Measurements from ENCODE around the gene CATSPERD. TPM values are rescaled to one million over a fixed set of nuclear protein-coding genes. Genes with fewer than 3 reads are reported as not detected.
"Not testable (repeated sequence)": the region's sequence is repeated elsewhere in the genome, so short reads cannot be mapped to it uniquely, and the experiment has no call there.

CATSPERD gene
- total RNA-seq, 2 experiments from 2014 or later: not detected

DNA sequence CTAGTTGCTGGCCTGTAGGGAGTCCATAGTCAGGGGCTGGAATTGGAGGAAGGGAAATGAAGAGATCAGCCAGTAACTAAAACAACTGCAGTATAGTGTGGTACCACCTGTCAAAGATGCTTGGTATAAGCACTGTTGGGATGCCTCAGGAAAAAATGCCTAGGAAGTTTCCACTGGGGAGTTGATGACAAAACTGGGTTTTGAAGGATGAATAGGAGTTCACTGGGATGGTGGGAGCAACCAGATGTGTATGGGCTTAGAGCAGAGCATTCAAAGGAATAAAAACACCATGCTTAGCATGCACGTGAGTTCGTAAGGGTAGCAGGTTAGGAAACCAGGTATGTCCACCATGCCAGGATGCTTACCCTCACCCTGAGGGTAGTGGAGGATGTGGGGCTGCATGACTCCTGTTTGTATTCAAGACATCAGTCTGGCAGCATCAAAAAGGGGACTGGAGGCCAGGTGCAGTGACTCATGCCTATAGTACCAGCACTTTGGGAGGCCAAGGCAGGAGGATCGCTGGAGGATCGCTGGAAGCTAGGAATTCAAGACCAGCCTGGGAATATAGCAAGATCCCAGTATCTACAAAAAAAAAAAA lies 7.1 kb downstream of the CATSPERD start:
- H3K4me3 ChIP-seq (ENCODE audit: low read length): no peak overlapping the region
- no peak for ATAC-seq (ENCODE audit: poor library complexity)
- POLR2A ChIA-PET: no interaction called here

DNA sequence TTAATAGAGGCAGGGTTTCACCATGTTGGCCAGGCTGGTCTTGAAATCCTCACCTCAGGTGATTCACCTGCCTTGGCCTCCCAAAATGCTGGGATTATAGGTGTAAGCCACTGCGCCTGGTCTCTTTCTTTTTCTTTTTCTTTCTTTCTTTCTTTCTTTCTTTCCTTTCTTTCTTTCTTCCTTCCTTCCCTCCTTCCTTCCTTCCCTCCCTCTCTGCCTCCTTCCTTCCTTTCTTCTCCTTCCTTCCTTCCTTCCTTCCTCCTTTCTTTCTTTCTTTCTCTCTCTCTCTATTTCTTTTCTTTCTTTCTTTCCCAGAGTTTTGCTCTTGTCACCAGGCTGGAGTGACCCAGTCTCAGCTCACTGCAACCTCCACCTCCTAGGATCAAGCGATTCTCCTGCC lies 12.7 kb downstream of the CATSPERD start:
- H3K4me1 Mint-ChIP-seq (ENCODE audit: low read depth); H3K9me3 Mint-ChIP-seq; H3K27me3 ChIP-seq (ENCODE audit: control insufficient read depth in 1 of 2, insufficient read depth in 2 of 2, low read length in 2 of 2); ATAC-seq (ENCODE audit: poor library complexity); H3K4me3 Mint-ChIP-seq; H3K27me3 Mint-ChIP-seq; DNase-seq; H3K4me3 ChIP-seq (ENCODE audit: low read length); H3K27ac ChIP-seq (ENCODE audit: low read depth in 1 of 2, low read length in 2 of 2); H3K9me3 ChIP-seq (ENCODE audit: control insufficient read depth in 1 of 2, insufficient read depth in 1 of 2, low read length in 2 of 2); POLR2A ChIA-PET; H3K36me3 Mint-ChIP-seq (ENCODE audit: low read depth); H3K36me3 ChIP-seq (ENCODE audit: insufficient read depth, low read length); H3K4me1 ChIP-seq (ENCODE audit: insufficient read depth, low read length); H3K27ac Mint-ChIP-seq; intact Hi-C loops (cut with DNase I, micrococcal nuclease): not testable (repeated sequence)
- CTCF ChIA-PET: interaction anchor here (0.6 kb wide), 1 partner anchor 1775 kb away, joined by 4 read pairs; no protein-coding TSS in a partner anchor

More for the DNA sequence above, 7.1 kb downstream of the CATSPERD start:
- no peak overlapping the region for H3K27ac Mint-ChIP-seq
- no peaks in the 10 kb centered on the region for H3K9me3 ChIP-seq (ENCODE audit: control insufficient read depth in 1 of 2, insufficient read depth in 1 of 2, low read length in 2 of 2)
- H3K27me3 ChIP-seq (ENCODE audit: control insufficient read depth in 1 of 2, insufficient read depth in 2 of 2, low read length in 2 of 2): no peaks in the 10 kb centered on the region
- H3K36me3 Mint-ChIP-seq (ENCODE audit: low read depth): no peaks in the 10 kb centered on the region
- H3K4me1 ChIP-seq (ENCODE audit: insufficient read depth, low read length): no peaks in the 10 kb centered on the region
- no peaks in the 10 kb centered on the region for H3K9me3 Mint-ChIP-seq
- no peak for DNase-seq
- H3K36me3 ChIP-seq (ENCODE audit: insufficient read depth, low read length): no peaks in the 10 kb centered on the region
- intact Hi-C loops (cut with DNase I, micrococcal nuclease): no loop called here
- CTCF ChIA-PET: no interaction called here
- H3K4me3 Mint-ChIP-seq: no peak overlapping the region
- peaks cover 8% of the 10 kb centered on the region for H3K27me3 Mint-ChIP-seq
- no peak overlapping the region for H3K27ac ChIP-seq (ENCODE audit: low read depth in 1 of 2, low read length in 2 of 2)
- TF ChIP-seq, protein P1, sequence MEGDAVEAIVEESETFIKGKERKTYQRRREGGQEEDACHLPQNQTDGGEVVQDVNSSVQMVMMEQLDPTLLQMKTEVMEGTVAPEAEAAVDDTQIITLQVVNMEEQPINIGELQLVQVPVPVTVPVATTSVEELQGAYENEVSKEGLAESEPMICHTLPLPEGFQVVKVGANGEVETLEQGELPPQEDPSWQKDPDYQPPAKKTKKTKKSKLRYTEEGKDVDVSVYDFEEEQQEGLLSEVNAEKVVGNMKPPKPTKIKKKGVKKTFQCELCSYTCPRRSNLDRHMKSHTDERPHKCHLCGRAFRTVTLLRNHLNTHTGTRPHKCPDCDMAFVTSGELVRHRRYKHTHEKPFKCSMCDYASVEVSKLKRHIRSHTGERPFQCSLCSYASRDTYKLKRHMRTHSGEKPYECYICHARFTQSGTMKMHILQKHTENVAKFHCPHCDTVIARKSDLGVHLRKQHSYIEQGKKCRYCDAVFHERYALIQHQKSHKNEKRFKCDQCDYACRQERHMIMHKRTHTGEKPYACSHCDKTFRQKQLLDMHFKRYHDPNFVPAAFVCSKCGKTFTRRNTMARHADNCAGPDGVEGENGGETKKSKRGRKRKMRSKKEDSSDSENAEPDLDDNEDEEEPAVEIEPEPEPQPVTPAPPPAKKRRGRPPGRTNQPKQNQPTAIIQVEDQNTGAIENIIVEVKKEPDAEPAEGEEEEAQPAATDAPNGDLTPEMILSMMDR (IDR thresholded peaks at IDR 0.05): no peak
- no peaks in the 10 kb centered on the region for H3K4me1 Mint-ChIP-seq (ENCODE audit: low read depth)

DNA sequence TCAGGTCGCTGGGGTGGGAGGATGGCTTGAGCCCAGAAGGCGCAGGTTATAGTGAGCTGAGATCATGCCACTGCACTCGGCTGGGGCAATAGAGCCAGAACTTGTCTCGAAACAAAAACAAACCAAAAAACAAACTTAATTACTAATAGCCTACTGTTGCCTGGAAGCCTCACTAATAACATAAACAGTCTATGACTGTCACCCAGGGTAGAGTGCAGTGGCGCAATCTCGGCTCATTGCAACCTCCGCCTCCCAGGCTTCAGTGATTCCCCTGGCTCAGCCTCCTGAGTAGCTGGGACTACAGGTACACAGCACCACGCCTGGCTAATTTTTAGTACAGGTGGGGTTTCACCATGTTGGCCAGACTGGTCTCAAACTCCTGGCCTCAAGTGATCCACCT lies 18.0 kb downstream of the CATSPERD start:
- H3K27ac ChIP-seq (ENCODE audit: low read depth in 1 of 2, low read length in 2 of 2): no peak overlapping the region
- no peaks in the 10 kb centered on the region for H3K27me3 ChIP-seq (ENCODE audit: control insufficient read depth in 1 of 2, insufficient read depth in 2 of 2, low read length in 2 of 2)
- no peak overlapping the region for H3K4me3 ChIP-seq (ENCODE audit: low read length)
- CTCF ChIA-PET: no interaction called here
- intact Hi-C loops (cut with DNase I, micrococcal nuclease): no loop called here
- Mint-ChIP-seq H3K27ac (no peak overlapping the region), H3K4me3 (no peak overlapping the region), H3K27me3 (peaks cover 6% of the 10 kb centered on the region), H3K4me1 (ENCODE audit: low read depth) (no peaks in the 10 kb centered on the region), H3K36me3 (ENCODE audit: low read depth) (no peaks in the 10 kb centered on the region), H3K9me3 (no peaks in the 10 kb centered on the region)
- no peaks in the 10 kb centered on the region for H3K4me1 ChIP-seq (ENCODE audit: insufficient read depth, low read length)
- DNase-seq (no peak), ATAC-seq (ENCODE audit: poor library complexity) (no peak)
- no peaks in the 10 kb centered on the region for H3K9me3 ChIP-seq (ENCODE audit: control insufficient read depth in 1 of 2, insufficient read depth in 1 of 2, low read length in 2 of 2)
- TF ChIP-seq, protein P1 (IDR thresholded peaks at IDR 0.05): no peak
- H3K36me3 ChIP-seq (ENCODE audit: insufficient read depth, low read length): no peaks in the 10 kb centered on the region
- POLR2A ChIA-PET: no interaction called here

DNA sequence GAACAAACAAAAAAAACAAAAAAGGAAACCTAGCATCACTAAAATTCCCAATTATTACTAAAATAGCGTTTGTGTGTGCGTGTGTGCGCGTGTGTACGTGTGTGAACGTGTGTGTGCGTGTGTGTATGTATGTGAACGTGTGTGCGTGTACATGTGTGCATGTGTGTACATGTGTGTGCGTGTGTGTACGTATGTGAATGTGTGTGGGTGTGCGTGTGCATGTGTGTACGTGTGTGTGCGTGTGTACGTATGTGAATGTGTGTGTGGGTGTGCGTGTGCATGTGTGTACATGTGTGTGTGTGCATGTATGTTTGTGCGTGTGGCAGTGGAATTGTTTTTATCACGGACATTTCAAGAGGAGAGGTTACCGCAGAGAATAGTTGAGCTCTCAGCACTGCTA lies 21.6 kb downstream of the CATSPERD start:
- Histone ChIP-seq H3K4me1 (ENCODE audit: insufficient read depth, low read length) (no peaks in the 10 kb centered on the region), H3K4me3 (ENCODE audit: low read length) (no peak overlapping the region), H3K27ac (ENCODE audit: low read depth in 1 of 2, low read length in 2 of 2) (no peak overlapping the region), H3K9me3 (ENCODE audit: control insufficient read depth in 1 of 2, insufficient read depth in 1 of 2, low read length in 2 of 2) (no peaks in the 10 kb centered on the region), H3K36me3 (ENCODE audit: insufficient read depth, low read length) (no peaks in the 10 kb centered on the region), H3K27me3 (ENCODE audit: control insufficient read depth in 1 of 2, insufficient read depth in 2 of 2, low read length in 2 of 2) (no peaks in the 10 kb centered on the region)
- intact Hi-C loops (cut with DNase I, micrococcal nuclease): no loop called here
- no peak overlapping the region for H3K4me3 Mint-ChIP-seq
- H3K4me1 Mint-ChIP-seq (ENCODE audit: low read depth): no peaks in the 10 kb centered on the region
- ATAC-seq (ENCODE audit: poor library complexity) (no peak), DNase-seq (no peak)
- H3K9me3 Mint-ChIP-seq: no peaks in the 10 kb centered on the region
- TF ChIP-seq, protein P1 (IDR thresholded peaks at IDR 0.05): no peak
- peaks cover 4% of the 10 kb centered on the region for H3K27me3 Mint-ChIP-seq
- no peaks in the 10 kb centered on the region for H3K36me3 Mint-ChIP-seq (ENCODE audit: low read depth)
- CTCF ChIA-PET: no interaction called here
- POLR2A ChIA-PET: no interaction called here
- H3K27ac Mint-ChIP-seq: no peak overlapping the region

All from CD4-positive, alpha-beta T cell (primary cell).